Duodenal mucosa (tissue), 2 donors: ENCODE results near the gene PNMA1.

ENCODE experiments used
- H3K27ac ChIP-seq: one replicate; pipeline ENCODE4 v1.7.0; 2013; ENCODE audit warnings: low read depth, low read length
- H3K27me3 ChIP-seq, 2 donors: one replicate each; pipeline ENCODE4 v1.7.0; 2013; ENCODE audit warnings: low read length in 2 of 2, control low read depth in 1 of 2; ENCODE audit not compliant: insufficient read depth in 2 of 2, control insufficient read depth in 1 of 2
- H3K36me3 ChIP-seq, 2 donors: one replicate each; pipeline ENCODE4 v1.7.0; 2013; ENCODE audit warnings: low read length in 2 of 2, control low read depth in 1 of 2; ENCODE audit not compliant: insufficient read depth in 2 of 2, control insufficient read depth in 1 of 2
- H3K4me1 ChIP-seq, 2 donors: one replicate each; pipeline ENCODE4 v1.7.0; 2013; ENCODE audit warnings: low read length in 2 of 2, control low read depth in 1 of 2; ENCODE audit not compliant: insufficient read depth in 2 of 2, control insufficient read depth in 1 of 2
- H3K4me3 ChIP-seq, 2 donors: one replicate each; pipeline ENCODE4 v1.7.0; 2013; ENCODE audit warnings: low read length in 2 of 2, low read depth in 1 of 2
- H3K9ac ChIP-seq, 2 donors: one replicate each; pipeline ENCODE4 v1.7.0; 2013; ENCODE audit warnings: low read length in 2 of 2, low read depth in 1 of 2
- H3K9me3 ChIP-seq, 2 donors: one replicate each; pipeline ENCODE4 v1.7.0; 2013; ENCODE audit warnings: low read length in 2 of 2, control low read depth in 1 of 2; ENCODE audit not compliant: control insufficient read depth in 1 of 2

PNMA1 gene, protein sequence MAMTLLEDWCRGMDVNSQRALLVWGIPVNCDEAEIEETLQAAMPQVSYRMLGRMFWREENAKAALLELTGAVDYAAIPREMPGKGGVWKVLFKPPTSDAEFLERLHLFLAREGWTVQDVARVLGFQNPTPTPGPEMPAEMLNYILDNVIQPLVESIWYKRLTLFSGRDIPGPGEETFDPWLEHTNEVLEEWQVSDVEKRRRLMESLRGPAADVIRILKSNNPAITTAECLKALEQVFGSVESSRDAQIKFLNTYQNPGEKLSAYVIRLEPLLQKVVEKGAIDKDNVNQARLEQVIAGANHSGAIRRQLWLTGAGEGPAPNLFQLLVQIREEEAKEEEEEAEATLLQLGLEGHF

DNA sequence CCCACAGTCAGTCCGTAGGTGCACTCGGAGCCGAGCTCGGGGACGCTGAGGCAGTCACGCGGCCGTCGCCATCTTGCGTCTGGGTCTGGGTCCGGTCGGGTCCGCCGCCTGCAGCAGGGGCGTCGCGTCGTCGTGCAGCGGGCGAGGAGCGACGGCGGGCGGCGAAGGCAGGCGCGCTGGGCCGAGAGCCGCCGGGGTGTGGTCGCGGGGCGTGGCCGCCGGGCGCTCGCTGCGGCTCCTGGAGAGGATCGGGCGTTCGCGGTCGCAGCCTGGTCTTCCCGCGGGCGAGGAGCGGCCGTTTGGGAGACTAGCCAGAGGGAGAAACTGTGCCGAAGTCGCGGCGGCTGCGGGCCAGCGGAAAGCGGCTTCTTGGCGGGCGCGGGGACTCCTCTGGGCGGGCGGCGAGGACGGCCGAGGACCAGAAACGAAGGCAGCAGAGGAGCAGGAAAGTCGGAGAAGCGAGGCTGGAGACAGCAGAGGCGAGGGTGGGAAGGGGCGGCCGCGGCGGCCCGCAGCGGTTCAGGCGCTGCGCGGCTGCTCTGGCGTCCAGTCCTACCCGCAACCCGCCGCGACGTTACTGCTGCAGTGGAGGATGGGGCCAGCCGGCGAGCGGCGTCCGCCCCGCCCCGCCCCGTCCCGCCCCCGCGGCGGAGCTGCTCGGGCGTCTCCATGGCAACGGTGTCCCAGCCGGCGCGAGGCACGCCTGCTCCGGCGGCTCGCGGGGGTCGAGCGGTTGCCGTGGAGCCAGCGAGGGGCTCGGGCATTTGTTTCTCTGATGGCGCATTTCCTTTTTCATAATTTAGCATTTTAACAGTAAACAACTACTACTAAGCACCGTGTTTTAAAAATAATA lies at the start of gene PNMA1:
Gene PNMA1, minus strand, starts transcription at position 582 of the 853 bp plus-strand sequence. CDS start 745 bp downstream, outside the sequence.
- peak within 1 kb of the TSS; percentile 74 to 76 for H3K9ac ChIP-seq
- peaks cover 17 to 19% of the 10 kb centered on the region in 2 donors for H3K4me1 ChIP-seq
- peak within 1 kb of the TSS; percentile 75 for H3K27ac ChIP-seq
- H3K27me3 ChIP-seq: peaks cover 3 to 4% of the 10 kb centered on the region in 2 donors
- no peaks in the 10 kb centered on the region for H3K9me3 ChIP-seq
- peaks cover 11 to 28% of the 10 kb centered on the region in 2 donors for H3K36me3 ChIP-seq
- H3K4me3 ChIP-seq: peak within 1 kb of the TSS; percentile 84 to 88

DNA sequence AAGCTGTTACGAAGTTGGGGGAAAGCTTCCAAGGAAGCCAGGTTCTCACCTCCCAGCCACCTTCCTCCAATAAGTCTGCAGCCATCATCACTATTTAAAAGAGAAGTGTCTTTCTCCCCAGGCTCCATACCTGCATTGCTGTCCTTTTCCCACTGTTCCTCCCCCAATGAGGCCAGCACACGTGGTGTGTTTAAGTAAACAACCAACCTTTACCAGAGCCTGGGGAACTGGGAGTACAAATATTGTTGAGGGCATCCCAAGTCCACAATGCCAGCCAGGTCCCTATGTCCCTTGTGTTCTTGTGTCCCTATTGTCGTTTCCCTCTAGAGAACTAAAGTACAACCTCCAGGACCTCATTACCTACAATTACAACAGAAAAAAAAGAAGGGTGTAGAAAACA lies 49.2 kb upstream of the PNMA1 start:
- Histone ChIP-seq H3K9ac (no peak overlapping the region), H3K9me3 (no peaks in the 10 kb centered on the region), H3K4me3 (no peak overlapping the region), H3K27ac (no peak overlapping the region), H3K36me3 (no peaks in the 10 kb centered on the region), H3K4me1 (peaks cover 58 to 64% of the 10 kb centered on the region in 2 donors), H3K27me3 (no peaks in the 10 kb centered on the region)

DNA sequence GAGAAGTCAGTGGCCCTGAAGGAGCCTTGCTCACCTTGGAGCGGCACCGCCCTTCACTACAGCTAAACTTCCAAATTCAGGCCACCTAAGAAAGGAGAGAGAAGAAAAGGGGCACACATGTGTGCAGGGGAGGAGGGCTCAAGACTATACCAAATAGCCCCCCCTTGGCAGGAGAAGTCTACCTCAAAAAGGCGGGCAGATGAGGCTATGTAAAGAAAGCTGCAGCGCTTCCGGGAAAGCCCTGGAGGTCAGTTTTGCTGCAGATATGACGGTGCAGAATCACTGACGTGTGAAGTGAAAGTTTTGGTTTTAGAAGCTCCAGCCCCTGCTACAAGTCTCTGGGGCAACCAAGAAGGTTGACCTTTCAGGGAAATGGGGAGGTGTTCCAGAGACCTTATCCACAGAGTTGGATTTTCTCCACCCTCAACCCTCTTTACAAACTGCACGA lies 48.2 kb upstream of the PNMA1 start:
- Histone ChIP-seq H3K27ac (peak overlapping the region; percentile 60), H3K9me3 (no peaks in the 10 kb centered on the region), H3K4me3 (peak overlapping the region; percentile 11 to 41), H3K9ac (peak overlapping the region in 1 of 2 donors; percentile 60), H3K4me1 (peaks cover 67 to 74% of the 10 kb centered on the region in 2 donors), H3K36me3 (no peaks in the 10 kb centered on the region), H3K27me3 (no peaks in the 10 kb centered on the region)

DNA sequence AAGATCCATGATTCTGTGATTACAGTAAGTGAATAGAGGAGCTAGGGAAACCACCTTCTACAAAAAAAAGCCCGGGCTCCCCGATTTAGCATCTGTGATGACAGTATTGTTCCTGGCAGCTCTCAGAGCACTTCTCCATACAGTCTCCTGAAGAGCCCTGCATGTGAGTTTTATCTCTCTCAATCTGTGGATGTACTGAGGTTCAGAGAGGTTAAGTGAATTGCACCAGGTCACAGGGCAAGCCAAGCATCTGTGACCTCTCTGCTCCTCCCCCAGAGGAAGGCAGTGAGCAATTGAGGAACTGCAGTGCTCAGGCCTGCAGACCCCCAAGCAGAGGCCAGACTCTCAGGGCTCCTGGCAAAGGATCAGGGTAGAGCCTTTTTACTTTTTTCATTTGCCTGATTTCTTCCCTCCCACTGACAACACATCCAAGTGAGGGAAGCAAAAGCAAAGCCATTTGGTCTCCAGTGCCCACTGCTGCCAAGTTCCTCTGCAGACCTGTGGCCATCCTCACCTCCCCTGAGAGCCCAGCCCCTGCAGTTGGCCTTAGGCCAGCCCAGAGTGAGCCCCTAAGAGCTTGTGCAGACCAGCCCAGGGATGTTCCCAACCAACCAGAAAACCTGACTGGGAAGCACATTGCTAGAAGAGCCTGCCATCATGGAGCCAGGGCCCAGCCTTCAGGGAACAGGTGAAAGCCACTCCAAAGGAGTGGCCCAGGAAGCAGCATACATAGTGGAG lies 47.6 kb upstream of the PNMA1 start:
- Histone ChIP-seq H3K4me1 (peaks cover 73 to 80% of the 10 kb centered on the region in 2 donors), H3K27ac (peak overlapping the region; percentile 60), H3K9me3 (no peaks in the 10 kb centered on the region), H3K36me3 (no peaks in the 10 kb centered on the region), H3K9ac (peak overlapping the region; percentile 41 to 60), H3K27me3 (no peaks in the 10 kb centered on the region), H3K4me3 (peak overlapping the region; percentile 11 to 41)

DNA sequence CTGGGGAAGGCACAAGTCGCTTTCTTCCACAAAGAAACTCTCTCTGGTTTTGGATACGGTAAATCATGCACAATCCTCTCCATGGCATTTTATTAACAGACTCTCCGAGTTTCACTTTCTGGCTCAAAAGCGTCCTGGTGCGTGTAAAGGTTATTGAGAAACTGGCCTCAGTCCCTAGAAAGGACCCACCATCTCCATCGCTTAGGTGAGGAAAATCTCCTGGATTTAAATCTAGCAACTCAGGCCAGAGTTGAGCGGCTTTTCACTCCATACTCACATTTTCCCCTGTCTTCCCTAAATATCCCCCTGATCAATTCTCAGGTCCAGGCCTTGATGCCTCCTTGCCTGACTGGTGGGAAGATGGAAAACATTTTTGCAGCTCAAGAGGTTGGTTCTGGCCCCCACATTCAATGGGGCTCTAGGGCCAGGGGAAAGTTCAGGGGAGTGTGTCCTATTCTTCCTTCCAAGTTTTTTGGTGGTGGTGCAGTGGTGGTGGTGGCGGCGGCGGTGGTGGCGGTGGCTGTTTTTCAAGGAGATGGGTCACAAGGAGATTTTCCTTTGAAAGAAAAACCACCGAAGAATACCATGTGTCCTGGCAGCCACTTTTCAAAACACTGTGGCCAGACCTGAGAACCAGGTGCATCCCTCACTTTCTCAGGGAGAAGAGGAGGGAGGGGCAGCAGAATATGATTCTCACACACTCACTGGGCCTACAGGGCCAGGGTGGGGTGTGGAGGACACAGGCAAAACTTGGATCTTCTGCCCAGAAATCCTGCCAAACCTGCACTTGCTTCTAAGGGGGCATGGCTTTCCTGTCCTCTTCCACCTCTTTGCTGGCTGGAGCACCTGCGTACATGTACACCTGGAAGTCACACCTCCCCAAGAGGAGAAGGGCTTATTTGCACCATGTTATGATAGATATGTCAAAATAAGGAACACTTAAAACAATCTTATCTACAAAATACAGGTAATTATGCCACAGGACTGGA lies 46.7 kb upstream of the PNMA1 start:
- no peaks in the 10 kb centered on the region for H3K36me3 ChIP-seq
- H3K4me1 ChIP-seq: peaks cover 79 to 86% of the 10 kb centered on the region in 2 donors
- peak overlapping the region; percentile 44 to 70 for H3K4me3 ChIP-seq
- peak overlapping the region; percentile 60 to 65 for H3K9ac ChIP-seq
- H3K27ac ChIP-seq: peak overlapping the region; percentile 92
- H3K27me3 ChIP-seq: no peaks in the 10 kb centered on the region
- H3K9me3 ChIP-seq: no peaks in the 10 kb centered on the region

DNA sequence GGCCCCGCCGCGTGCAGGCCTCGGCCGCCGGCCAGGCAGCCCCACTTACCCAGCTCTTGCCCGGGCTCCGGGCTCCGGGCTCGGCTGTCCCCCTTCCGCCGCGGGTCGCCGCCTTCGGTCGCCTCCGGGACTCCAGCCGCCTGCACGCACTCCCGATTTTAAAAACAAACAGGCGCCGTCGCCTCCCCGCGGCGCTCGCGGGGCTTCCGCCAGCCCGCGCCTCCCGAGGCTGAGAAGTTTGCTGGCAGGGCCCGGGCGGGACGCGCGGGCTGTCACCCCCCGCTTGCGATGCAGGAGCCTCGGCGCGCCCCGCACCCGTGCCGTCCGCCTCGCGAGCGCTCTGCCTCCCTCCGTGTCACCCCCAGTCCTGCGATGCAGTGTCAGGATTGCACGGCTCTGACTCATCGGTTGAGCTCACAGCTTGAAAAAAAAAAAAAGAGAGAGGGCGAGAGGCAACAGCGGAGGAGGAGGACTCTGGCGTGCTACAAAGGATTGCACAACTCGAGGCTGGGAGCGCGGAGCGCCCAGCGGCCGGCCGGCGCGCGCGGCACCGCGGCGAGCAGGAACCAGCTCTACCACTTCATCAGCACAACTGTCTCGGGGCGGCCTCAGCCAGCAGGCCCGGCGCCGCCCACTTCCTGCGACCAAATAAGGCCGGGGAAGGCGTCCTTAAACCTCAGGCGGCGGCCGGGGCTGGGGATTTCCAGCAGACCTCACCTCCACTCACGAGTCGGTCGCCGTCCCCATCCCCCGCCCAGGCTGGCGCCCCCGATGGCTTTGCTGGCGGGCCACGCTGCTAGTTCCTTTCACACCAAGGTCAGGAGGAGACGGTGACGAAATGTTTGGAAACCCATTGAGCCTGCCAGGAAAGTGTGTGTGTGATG lies 45.8 kb upstream of the PNMA1 start:
- no peaks in the 10 kb centered on the region for H3K27me3 ChIP-seq
- H3K9ac ChIP-seq: peak overlapping the region; percentile 60 to 72
- peaks cover 79 to 86% of the 10 kb centered on the region in 2 donors for H3K4me1 ChIP-seq
- no peaks in the 10 kb centered on the region for H3K9me3 ChIP-seq
- peak overlapping the region; percentile 64 to 70 for H3K4me3 ChIP-seq
- no peaks in the 10 kb centered on the region for H3K36me3 ChIP-seq
- peak overlapping the region; percentile 92 for H3K27ac ChIP-seq

DNA sequence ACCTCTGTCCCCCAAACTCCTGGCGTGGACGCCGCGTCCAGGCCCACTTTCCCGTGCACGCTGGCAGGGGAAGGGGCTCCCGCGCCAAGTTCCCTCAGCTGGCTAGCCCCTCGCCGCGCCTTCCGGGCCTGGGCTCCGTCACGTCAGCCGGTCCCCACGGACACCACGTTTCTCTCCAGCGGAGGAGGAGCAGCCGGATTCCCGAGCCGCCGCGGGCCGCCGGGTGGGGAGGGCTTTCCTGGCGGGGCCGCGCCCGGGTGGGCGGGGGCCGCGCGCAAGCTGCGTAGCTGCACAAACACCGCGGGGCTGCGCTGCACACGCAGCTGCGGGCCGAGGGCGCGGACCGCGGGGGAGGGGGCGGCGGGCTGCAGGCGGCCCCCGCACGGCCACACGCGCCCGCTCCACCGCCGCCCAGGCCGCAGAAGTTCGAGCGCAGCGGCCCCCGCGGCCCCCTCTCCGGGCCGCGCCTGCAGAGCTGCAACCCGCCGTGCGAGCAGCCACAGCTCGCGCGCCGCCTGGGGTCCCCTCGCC lies 45.1 kb upstream of the PNMA1 start:
- no peaks in the 10 kb centered on the region for H3K36me3 ChIP-seq
- H3K9ac ChIP-seq: peak overlapping the region; percentile 82 to 87
- peaks cover 79 to 86% of the 10 kb centered on the region in 2 donors for H3K4me1 ChIP-seq
- no peaks in the 10 kb centered on the region for H3K9me3 ChIP-seq
- H3K27ac ChIP-seq: peak overlapping the region; percentile 92
- peak overlapping the region; percentile 81 to 84 for H3K4me3 ChIP-seq
- no peaks in the 10 kb centered on the region for H3K27me3 ChIP-seq

DNA sequence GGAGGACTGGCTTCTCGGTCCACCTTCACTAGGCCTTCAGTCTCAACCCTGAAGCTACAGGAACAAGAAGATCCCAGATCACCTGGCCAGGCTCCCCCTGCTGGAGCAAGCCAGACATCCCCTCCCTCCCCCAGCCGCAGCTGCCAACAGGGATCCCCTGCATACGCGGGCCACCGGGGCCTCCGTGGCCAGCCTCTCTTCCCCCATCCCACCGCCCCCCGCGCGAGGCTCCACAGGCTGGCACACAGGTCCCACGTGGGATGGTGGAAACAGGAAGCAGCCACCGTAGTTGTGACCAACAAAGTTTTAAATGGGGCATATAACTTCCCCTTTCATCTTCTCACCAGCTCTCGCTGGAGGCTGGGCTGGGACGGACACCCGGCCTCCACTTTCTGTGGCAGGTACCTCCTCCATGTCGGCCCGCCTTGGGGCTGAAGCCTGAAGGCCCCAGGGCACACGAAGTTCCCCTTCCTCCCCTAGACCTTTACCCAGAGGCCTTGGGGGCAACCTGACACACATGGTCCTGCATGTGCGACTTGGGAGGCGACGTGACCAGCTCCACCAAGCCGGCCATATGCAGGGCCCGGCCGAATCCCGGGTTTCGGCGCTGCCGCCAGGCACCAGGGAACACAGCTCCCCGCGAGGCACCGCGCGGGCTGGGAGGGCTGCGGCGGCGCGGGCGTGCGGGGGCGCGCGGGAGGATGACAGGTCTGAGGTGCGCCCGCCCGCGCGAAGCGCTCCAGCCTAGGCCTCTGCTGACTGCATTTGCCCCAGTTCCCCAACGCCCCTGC lies 44.4 kb upstream of the PNMA1 start:
- Histone ChIP-seq H3K9ac (peak overlapping the region; percentile 82 to 87), H3K4me1 (peaks cover 80 to 86% of the 10 kb centered on the region in 2 donors), H3K27me3 (no peaks in the 10 kb centered on the region), H3K27ac (peak overlapping the region; percentile 78), H3K36me3 (no peaks in the 10 kb centered on the region), H3K9me3 (no peaks in the 10 kb centered on the region), H3K4me3 (peak overlapping the region; percentile 81 to 84)
